Measurements from ENCODE around the gene KRT32.

- TF ChIP-seq CTCF (IDR thresholded peaks at IDR 0.05; ENCODE audit: low read depth, low read length, poor library complexity, severe bottlenecking) (no peak), EZH2phosphoT487 (IDR thresholded peaks at IDR 0.05; ENCODE audit: borderline replicate concordance, low read length) (no peak)
Observed at GRCh38 chr17:41446806-41447205, 20.4 kb downstream of the KRT32 start.
